PFSK-1 (cell line): ENCODE measurements around the gene LCOR.

Source experiments
- REST ChIP-seq, 2 experiments: IDR thresholded peaks; 2 replicates each; pipeline versions ENCODE4 v1.6.1 to v1.8.0; 2011 to 2012; ENCODE audit warnings: low read depth in 2 of 2, low read length in 2 of 2, control low read depth in 1 of 2, inconsistent platforms in 1 of 2, mild to moderate bottlenecking in 1 of 2, moderate library complexity in 1 of 2; ENCODE audit not compliant: insufficient read depth in 1 of 2
- SIN3A ChIP-seq: IDR thresholded peaks from 2 replicates; pipeline ENCODE4 v1.6.1; 2012; ENCODE audit warnings: mild to moderate bottlenecking, low read length, moderate library complexity, borderline replicate concordance; ENCODE audit not compliant: insufficient read depth
- TAF1 ChIP-seq: IDR thresholded peaks from 2 replicates; pipeline ENCODE4 v1.6.1; 2012; ENCODE audit warnings: low read length, control low read depth, borderline replicate concordance; ENCODE audit not compliant: insufficient read depth

DNA sequence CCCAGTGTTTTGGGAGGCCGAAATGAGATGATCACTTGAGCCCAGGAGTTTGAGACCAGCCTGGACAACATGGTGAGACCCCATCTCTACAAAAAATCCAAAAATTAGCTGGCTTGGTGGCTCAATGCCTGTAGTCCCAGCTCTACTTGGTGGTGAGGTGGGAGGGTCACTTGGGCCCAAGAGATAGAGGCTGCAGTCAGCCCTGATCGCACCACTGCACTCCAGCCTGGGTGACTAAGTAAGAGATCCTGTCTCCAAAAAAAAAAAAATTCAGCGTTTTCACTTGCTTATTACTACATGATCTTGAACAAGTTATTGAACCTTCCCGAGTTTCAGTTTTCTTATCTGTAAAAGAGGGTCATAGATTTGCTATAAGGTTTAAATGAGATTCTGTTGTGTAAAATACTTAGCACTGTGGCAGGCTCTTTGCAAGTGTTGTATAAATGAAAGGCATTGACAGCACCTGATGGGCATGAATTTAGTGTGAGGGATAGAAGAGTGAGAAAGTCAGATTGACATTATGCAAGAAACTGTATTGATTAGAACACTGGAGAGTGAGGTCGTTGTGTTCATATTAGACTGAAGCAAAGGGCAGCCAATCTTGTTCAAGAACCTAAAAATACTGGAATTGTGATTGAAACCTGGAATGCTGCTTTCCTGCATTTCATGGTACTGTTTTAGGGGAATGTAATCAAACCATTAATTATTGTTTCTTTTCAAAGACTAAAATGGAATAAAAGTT lies 136.8 kb downstream of the LCOR start:
- TF ChIP-seq SIN3A (no peak), TAF1 (no peak), REST (IDR thresholded peaks at IDR 0.05; ENCODE audit: insufficient read depth in 1 of 2, low read depth in 2 of 2, low read length in 2 of 2) (no peak)
